ENCODE measurements around the gene GALNT12.

The GALNT12 gene

DNA sequence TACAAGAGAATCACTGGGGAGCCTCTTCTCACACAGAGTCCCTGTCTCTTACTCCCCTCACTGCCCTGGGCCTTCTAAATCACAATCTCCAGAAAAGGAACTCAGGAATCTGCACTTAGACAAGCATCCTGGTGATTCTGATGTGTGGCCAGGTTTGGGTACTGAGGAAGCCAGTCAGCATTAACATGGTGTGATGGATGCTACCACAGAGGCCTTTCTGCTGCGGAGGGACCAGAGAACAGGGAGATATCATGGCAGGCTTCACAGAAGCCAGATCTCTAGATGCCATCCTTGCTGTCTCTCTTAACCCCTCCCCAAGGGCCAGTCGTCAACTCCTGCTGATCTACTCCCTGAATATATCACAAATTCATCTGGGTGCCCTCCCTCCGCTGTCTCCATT lies 12.7 kb upstream of the GALNT12 start:
- H3K9me3 ChIP-seq: no peaks in the 10 kb centered on the region
- peaks cover 0 to 4% (median 3%) of the 10 kb centered on the region in 3 donors for H3K36me3 ChIP-seq
- intact Hi-C loops (cut with DNase I; ENCODE audit: low total_unique reads): no loop called here
- H3K4me1 ChIP-seq: peaks cover 0 to 24% (median 13%) of the 10 kb centered on the region in 4 donors
- TF ChIP-seq, protein P1, sequence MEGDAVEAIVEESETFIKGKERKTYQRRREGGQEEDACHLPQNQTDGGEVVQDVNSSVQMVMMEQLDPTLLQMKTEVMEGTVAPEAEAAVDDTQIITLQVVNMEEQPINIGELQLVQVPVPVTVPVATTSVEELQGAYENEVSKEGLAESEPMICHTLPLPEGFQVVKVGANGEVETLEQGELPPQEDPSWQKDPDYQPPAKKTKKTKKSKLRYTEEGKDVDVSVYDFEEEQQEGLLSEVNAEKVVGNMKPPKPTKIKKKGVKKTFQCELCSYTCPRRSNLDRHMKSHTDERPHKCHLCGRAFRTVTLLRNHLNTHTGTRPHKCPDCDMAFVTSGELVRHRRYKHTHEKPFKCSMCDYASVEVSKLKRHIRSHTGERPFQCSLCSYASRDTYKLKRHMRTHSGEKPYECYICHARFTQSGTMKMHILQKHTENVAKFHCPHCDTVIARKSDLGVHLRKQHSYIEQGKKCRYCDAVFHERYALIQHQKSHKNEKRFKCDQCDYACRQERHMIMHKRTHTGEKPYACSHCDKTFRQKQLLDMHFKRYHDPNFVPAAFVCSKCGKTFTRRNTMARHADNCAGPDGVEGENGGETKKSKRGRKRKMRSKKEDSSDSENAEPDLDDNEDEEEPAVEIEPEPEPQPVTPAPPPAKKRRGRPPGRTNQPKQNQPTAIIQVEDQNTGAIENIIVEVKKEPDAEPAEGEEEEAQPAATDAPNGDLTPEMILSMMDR (IDR thresholded peaks at IDR 0.05): no peak
- no peak overlapping the region for H3K4me3 ChIP-seq
- no peaks in the 10 kb centered on the region for H3K27me3 ChIP-seq
- no peak overlapping the region for H3K27ac ChIP-seq
- no peak for DNase-seq

DNA sequence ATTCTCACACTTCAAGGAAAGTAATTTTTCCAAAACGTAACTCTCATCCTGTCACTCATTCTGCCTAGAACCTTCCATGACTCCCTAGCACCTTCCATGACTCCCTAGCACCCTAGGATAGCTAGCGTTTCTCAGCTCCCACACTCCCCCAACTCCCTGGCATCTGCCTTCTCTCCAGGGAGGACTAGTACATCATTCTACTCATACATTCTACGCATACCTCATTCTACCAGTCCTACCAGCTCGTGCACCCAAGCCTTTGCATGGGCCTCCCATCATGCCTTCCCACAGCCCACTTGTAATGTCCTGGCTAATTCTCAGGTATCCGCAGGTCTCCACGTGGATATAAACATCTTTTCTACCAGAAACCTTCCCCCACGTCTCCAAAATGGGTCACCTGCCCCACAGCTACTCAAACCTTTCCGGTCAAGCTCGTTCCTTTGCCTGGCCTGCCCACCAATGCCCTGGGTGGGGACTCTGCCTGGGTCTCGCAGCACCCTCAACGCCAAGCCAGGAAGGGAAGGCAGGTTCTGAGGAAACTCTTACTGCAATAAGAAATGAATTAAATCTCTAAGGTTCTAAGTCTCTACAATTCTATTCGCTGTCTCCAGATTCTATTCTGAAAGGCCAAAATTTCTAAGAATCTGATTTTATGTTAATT lies 12.0 kb upstream of the GALNT12 start:
- Histone ChIP-seq H3K27ac (peak overlapping the region; percentile 63 to 71), H3K4me1 (peaks cover 0 to 24% (median 13%) of the 10 kb centered on the region in 4 donors), H3K4me3 (peak overlapping the region; percentile 60 to 73), H3K27me3 (no peaks in the 10 kb centered on the region), H3K36me3 (no peaks in the 10 kb centered on the region), H3K9me3 (no peaks in the 10 kb centered on the region)
- DNase-seq: no peak
- TF ChIP-seq, protein P1 (IDR thresholded peaks at IDR 0.05): no peak
- intact Hi-C loops (cut with DNase I; ENCODE audit: low total_unique reads): no loop called here

DNA sequence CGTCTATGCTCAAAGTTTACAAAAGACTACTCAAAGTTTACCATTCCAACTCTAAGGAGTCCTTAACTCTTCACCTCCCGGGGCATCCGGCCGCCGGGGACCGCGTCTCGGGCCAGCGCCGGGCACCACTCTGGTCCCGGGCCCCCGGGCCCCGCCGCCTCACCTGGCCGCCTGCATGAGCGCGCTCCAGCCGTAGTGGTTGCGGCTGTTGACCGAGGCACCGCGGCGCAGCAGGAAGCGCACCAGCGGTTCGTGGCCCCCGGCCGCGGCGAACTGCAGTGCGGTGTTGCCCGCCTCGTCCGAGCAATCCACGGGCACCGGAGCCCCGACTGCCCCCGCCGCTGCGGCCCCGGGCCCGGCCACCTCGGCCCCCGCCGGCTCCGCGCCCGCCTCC lies 11.5 kb upstream of the GALNT12 start:
- no peaks in the 10 kb centered on the region for H3K27me3 ChIP-seq
- no peak for DNase-seq
- TF ChIP-seq, protein P1 (IDR thresholded peaks at IDR 0.05): no peak
- no peaks in the 10 kb centered on the region for H3K36me3 ChIP-seq
- H3K9me3 ChIP-seq: no peaks in the 10 kb centered on the region
- H3K4me1 ChIP-seq: peaks cover 0 to 18% (median 8%) of the 10 kb centered on the region in 4 donors
- H3K27ac ChIP-seq: peak overlapping the region; percentile 63 to 71
- peak overlapping the region; percentile 60 to 73 for H3K4me3 ChIP-seq
- intact Hi-C loops (cut with DNase I; ENCODE audit: low total_unique reads): no loop called here

DNA sequence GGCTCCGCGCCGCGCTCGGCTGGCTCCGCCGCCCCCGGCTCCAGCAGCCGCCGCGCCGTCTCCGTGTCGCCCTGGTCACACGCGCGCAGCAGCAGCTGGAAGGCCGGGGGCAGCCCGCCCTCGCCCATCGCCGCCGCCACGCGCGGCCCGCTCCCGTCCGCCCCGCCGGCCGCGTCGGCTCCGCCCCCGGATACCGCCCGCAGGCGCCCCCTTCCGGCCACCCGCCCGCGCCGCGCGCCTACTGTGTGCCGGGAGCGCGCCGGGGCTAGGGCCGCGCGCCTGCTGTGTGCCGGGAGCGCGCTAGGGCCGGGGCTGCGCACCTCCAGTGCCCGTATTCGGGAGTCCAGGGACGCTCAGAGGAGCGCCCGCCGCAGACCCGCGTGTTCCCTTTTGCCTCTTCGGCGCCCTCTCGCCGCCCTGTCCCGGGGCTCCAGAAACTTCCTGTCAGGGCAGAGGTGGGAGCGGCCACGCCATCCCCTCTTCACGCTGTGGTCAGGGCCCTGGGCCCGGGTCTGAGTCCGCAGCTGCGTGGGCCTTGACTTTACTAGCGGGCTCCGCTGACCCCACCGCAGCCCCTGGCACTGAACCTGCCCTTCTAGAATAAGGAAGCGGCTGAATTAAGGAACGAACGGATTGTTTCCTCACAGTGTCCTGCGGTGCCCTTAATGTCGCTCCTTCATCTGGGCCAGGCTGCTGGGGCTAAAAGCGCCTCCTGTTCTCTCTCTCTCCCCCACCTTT lies 10.9 kb upstream of the GALNT12 start, which contains the start of gene ANKS6:
TSS of gene ANKS6 (minus strand) at position 192 of the 738 bp plus-strand sequence. CDS start at position 128, 64 bp downstream.
- Histone ChIP-seq H3K9me3 (no peaks in the 10 kb centered on the region), H3K27me3 (no peaks in the 10 kb centered on the region), H3K27ac (peak within 1 kb of the TSS; percentile 67 to 71), H3K36me3 (no peaks in the 10 kb centered on the region), H3K4me3 (peak within 1 kb of the TSS; percentile 60 to 73), H3K4me1 (peaks cover 0 to 14% (median 7%) of the 10 kb centered on the region in 4 donors)
- TF ChIP-seq, protein P1 (IDR thresholded peaks at IDR 0.05): peak; percentile 31 to 76
- DNase-seq: peak; percentile 78 to 87
- intact Hi-C loops (cut with DNase I; ENCODE audit: low total_unique reads): no loop called here

DNA sequence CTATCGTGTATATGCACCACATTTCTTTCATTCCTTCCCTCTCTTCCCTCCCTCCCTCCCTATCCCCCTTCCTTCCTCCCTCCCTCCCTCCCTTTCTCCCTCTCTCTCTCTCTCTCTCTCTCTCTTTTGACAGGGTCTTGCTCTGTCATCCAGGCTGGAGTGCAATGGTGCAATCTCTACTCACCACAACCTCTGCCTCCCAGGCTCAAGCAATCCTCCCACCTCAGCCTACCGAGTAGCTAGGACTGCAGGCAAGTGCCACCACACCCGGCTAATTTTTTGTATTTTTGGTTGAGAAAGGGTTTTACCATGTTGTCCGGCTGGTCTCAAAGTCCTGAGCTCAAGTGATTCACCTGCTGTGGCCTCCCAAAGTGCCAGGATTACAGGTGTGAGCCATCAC lies 10.0 kb upstream of the GALNT12 start:
- no peaks in the 10 kb centered on the region for H3K27me3 ChIP-seq
- intact Hi-C loops (cut with DNase I; ENCODE audit: low total_unique reads): no loop called here
- DNase-seq: no peak
- no peak overlapping the region for H3K27ac ChIP-seq
- no peak overlapping the region for H3K4me3 ChIP-seq
- no peaks in the 10 kb centered on the region for H3K9me3 ChIP-seq
- peaks cover 0 to 12% (median 6%) of the 10 kb centered on the region in 4 donors for H3K4me1 ChIP-seq
- TF ChIP-seq, protein P1 (IDR thresholded peaks at IDR 0.05): no peak
- no peaks in the 10 kb centered on the region for H3K36me3 ChIP-seq
